GM10248 (cell line): ENCODE measurements around the gene RPA1.

Source experiments
- CTCF ChIA-PET: fragments of 300-600 bp; sonication (Branson Sonifier 250); formaldehyde crosslinking; extraction: SDS; loops from one replicate; lab custom pipeline; 2021; ENCODE audit warnings: antibody characterized with exemption; lab: Yijun Ruan, JAX
- POLR2A ChIA-PET: fragments of 350-650 bp; sonication (Branson Sonifier 250); formaldehyde crosslinking; extraction: SDS; loops from one replicate; lab custom pipeline; 2020; ENCODE audit warnings: antibody characterized with exemption; lab: Yijun Ruan, JAX
- DNase-seq: peaks from one replicate; pipeline ENCODE4 v3.0.0; 2012; ENCODE audit errors: extremely low spot score
- TF ChIP-seq, protein P1 (sequence below): IDR thresholded peaks from 2 replicates; pipeline ENCODE4 v1.5.1; 2012; ENCODE audit warnings: mild to moderate bottlenecking, low read depth; ENCODE audit errors: extremely low read depth, missing control alignments, control extremely low read depth

The RPA1 gene

DNA sequence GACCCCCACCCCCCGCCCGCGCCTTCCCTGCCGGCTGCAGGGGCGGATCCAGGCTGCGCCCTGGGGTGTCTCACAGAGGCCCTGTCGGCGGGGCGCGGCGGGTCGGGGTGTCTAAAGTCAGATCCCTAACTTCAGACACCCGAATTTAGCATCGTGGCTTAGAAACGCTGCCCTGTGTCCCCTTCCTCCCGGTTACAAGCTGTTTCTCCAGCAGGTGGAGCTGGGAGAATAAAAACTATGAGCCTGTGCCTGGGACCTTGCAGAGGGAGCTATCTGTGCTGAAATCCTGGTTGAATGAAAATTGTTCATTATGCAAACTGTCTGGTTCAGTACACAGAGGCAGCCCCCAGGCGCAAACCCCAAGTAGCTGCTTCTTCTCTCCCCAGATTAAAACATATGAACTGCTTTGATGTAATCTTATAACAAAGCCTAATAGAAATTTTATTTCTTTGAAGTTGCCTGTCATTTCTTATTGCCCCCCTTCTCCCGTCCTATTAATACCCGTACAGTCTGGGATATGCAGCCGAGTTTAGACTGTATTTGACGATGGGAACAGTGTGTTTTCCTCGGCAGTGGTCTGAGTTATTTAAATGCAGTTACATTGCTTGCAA lies 79.0 kb downstream of the RPA1 start:
- TF ChIP-seq, protein P1, sequence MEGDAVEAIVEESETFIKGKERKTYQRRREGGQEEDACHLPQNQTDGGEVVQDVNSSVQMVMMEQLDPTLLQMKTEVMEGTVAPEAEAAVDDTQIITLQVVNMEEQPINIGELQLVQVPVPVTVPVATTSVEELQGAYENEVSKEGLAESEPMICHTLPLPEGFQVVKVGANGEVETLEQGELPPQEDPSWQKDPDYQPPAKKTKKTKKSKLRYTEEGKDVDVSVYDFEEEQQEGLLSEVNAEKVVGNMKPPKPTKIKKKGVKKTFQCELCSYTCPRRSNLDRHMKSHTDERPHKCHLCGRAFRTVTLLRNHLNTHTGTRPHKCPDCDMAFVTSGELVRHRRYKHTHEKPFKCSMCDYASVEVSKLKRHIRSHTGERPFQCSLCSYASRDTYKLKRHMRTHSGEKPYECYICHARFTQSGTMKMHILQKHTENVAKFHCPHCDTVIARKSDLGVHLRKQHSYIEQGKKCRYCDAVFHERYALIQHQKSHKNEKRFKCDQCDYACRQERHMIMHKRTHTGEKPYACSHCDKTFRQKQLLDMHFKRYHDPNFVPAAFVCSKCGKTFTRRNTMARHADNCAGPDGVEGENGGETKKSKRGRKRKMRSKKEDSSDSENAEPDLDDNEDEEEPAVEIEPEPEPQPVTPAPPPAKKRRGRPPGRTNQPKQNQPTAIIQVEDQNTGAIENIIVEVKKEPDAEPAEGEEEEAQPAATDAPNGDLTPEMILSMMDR = peak; percentile 57
- CTCF ChIA-PET = interaction anchor here (0.9 to 2.3 kb wide), 12 partner anchors 10 to 336 kb away, joined by 3 to 10 read pairs (median 3); partner anchors contain the start of genes DPH1 and RTN4RL1
- POLR2A ChIA-PET = no interaction called here
- peak; percentile 69 for DNase-seq

DNA sequence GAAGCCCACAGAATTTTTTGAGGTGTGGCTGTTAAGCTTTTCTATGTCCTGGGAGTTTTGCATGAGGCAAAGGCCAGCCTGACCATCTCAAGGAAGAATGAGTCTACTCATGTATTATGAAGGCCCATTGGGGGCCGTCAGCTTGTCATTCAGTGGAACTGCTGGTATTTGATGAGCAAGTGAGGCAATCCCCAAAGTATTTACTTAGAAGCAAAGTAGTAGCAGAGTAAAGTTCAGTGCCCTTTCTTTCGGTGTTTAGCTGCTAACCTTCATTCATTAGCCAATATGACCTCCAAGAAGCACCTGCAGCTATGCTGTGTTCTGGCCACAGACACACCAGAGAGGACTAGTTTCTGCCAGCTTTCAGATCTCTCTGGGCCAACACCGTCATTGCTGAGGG lies 80.2 kb downstream of the RPA1 start:
- no peak for DNase-seq
- TF ChIP-seq, protein P1 = no peak
- POLR2A ChIA-PET = no interaction called here
- CTCF ChIA-PET = interaction anchor here (1.2 to 2.3 kb wide), 4 partner anchors 16 to 139 kb away, joined by 3 to 10 read pairs (median 4); partner anchors contain the start of gene RTN4RL1

DNA sequence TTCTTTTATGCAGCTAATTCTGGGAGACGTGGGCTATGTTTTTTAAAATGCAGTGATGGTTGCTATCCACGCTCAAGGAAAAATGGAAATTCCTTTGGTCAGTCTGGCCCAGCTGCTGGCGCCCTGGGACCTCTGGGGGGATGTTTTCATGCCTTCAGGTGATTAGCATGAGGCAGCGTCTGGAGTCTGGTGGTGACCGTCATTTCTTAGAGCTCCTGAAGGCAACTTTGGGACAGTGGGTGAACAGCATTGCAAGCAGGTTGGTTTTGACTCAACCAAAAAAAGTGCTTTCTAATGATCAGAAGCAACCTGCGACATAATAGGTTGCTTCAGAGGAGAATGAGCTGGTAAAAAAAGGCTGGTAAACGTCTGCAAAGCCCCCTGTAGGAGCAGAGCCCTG lies 82.3 kb downstream of the RPA1 start:
- ChIA-PET CTCF (no interaction called here), POLR2A (no interaction called here)
- TF ChIP-seq, protein P1 = no peak
- DNase-seq = no peak

DNA sequence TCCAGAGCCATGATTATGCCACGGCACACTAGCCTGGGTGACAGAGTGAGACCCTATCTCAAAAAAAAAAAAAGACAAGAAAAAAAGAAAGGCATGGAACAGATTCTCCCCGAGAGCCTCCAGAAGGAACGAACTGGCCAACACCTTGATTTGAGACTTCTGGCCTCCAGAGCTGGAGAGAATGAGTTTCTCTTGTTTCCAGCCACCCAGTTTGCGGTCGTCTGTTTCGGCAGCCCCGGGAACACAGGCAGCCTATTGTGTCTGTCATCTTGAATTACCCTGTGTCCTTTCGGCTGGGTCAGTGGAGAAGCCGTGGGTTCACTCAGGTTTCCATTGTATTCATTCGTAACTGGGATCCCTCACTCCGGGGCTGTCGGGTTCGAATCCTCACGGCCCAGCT lies 83.9 kb downstream of the RPA1 start:
- DNase-seq = no peak
- TF ChIP-seq, protein P1 = no peak
- ChIA-PET CTCF (no interaction called here), POLR2A (interaction anchor here (0.6 kb wide), 1 partner anchor 812 kb away, joined by 20 read pairs; no protein-coding TSS in a partner anchor)

DNA sequence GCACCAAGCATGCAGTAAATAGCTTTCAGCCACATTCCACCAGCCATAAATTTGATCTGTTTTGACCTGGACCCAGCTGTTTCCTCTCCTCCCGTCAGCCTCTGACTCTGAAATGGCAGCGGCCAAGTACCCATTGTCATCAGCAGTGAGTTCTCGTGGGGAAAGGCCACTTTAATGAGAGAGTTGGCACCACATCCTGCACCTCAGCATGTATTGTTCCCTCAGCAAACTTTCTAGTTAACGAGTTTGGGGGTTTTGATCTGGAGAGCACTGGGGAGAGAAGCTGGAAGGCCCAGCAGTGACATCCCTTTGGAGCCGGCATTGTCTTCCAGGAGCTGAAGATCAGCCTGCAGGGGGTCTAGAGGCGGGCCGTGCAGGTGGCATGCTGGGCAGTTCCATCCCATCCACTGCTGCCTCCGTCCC lies 84.9 kb downstream of the RPA1 start:
- no peak for DNase-seq
- TF ChIP-seq, protein P1 = no peak
- CTCF ChIA-PET = no interaction called here
- POLR2A ChIA-PET = no interaction called here

DNA sequence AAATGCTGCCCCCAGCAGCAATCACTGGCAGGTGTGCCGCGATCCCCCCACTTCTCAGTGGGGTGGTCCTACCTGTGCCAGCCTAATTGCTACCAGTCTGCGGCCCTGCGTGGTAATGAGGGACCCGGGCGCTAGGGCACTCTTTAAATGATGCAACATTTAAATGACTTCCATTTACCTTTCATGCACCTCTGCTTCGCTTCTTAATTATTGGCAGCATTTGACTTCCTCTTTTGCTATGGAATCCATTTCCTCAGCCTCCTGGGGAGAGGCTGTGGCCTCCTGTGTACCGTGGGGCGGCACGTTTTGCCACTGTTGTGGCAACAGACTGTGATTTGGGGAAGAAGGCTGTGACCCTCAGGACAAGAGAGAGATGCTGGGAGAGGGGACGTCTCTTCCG lies 86.1 kb downstream of the RPA1 start:
- CTCF ChIA-PET = interaction anchor here (1.2 kb wide), 1 partner anchor 12 kb away, joined by 3 read pairs; no protein-coding TSS in a partner anchor

More for the DNA sequence above, 86.1 kb downstream of the RPA1 start:
- POLR2A ChIA-PET = no interaction called here
- no peak for DNase-seq
- TF ChIP-seq, protein P1 = no peak
